ENCODE measurements around the gene SLC4A4.

SLC4A4 gene

DNA sequence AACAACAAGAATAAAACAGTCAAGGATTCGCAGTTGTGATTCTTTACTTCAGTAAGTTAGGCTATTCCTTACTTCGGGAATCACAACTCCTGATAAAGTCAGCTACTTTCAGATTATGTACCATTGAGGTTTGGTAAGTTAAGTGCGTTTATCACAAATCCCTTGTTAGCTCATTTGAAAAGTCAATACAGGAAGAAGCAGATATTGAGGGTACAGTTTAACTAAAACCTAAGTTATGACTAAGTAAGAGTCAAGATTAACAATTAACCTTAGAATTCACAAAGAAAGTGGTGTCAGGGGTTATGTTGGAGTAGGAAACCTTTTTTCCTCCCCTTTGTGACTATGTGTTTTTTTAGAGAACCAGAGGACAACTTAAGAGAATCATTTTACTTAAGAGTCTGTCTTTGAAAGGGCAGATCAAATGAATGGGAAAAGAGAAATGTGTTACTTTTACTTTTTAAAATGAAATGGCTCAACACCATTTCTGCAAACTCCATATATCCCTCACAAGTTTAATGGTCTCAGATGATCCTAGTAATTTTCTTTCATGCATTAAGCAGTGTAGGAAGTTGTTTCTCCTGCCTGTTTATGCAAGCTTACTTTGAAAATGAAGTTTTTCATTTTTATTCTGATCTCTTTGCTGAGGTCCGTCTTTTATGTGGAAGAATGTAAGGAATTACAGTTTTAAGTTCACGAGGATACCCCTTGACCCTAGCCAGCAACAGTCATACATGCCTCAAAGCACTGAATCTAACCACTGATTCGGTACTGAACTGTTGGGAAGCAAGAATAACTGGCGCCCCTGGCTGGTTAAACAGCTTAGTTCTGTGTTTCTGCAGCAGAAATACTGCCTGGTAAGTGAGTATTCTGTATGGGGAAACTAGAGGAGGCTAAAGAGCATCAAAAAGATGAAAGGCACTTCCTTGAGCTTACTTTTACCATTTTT is 211.7 kb downstream of the SLC4A4 start:
- DNase-seq: no peak

DNA sequence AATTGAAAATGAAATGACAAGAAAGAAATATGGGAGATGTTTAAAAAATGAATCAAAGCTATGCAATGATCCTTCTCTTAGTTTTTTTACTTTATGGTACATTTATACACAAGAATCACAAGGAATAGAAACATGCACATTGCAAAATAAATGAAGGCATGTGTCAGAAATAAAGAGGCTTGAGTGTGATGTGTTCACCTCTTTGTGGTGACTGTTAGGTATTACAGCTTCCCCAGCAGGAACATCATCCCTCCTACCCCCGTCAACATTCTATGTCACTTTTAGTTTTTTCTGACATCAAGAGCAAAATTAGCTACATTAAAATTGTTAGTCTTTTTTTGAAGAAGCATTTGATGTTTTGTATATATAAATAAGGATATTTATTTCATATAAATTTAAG is 214.8 kb downstream of the SLC4A4 start:
- DNase-seq: peak; percentile 34

DNA sequence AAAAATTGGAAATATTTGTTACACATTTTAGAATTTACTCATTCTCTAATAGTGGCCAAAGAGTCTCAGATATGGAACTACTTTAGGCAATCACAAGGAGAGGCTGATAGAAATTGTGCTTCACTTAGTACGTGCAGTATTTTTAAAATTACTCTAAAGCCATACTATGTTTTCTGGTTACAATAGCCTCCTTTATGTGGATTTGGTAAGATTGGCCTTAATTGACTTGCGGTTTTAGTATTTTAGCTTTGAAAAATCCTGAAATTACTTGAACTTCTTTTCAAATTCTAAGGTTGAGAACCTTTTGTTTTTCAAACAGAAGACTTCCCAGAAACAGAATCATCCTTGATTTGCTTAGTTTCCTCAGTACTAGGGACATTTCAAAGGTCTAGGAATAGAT is 215.2 kb downstream of the SLC4A4 start:
- peak; percentile 12 for DNase-seq

DNA sequence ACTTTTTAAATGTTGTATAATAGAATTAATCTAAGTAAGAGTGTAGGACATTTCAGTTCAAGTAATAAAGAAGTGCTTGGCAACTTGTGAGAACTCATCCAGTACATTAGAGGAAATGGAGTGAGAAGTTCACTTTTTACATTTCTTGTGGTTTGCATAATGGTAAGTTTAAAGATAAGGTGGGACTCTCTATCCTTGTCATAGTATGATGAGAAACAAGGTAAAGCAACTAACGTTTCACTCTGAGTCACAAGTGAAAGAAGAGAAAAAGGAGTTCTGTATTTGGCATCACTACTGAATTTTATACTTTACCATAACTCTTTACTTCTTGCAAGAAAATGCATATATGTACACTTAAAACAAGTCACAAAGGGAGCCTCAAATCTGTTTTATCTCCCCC is 219.4 kb downstream of the SLC4A4 start:
- no peak for DNase-seq

DNA sequence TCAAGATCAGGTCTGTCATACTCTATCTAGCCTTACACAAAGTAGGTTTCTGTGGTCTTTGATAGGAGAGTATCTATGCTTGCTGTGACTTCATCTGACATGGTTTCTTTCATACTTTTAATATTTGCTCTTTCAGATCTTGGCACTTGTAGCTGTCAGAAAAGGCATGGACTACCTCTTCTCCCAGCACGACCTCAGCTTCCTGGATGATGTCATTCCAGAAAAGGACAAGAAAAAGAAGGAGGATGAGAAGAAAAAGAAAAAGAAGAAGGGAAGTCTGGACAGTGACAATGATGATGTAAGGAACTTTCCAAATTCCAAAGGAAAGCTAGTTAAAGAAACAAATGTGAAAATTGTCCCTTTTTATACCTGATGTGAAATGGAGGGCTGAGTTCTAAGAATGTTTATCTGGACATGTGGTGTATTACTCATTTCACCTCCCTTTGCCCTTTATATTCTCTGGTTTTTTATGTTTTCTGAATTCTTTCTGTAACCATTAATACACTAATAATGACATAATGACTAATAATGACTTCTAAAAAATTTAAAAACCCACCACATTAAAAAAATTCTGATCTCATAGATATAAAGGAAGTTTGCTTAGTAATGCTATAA is 221.2 kb downstream of the SLC4A4 start:
- DNase-seq: no peak

DNA sequence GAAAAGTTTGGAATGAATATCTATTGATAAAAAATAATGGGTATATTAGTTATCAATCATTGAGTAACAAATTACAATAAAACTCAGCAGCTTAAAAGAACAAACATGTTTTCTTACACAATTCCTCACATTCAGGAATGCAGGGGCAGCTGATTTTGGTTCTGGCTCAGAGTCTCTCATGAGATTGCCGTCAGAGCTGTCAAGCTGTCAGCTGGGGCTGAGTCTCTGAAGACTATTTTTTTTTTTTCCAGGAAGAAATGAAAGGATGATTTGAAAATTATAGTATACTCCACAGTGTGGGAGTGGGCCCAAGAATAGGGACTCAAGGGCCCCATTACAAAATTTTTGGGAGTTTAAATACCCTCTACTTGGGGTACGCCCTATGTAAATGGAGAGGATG is 226.0 kb downstream of the SLC4A4 start:
- DNase-seq: no peak

DNA sequence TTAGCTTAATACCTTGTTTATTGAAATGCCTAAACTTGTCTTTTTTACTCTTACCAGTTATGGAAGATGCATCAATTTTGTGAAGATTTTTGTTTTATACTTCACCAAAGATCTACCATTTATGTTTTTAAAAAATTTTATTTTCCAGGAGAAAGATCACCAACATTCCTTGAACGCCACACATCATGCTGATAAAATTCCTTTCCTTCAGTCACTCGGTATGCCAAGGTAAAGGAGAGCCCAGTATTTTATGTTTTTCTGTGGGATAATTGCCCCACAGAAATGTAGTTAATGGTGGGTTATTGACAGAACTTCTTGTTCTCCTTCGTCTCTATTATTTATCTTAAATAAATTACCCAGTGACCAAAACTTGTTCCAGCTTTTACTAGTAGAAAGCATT is 228.0 kb downstream of the SLC4A4 start:
- DNase-seq: no peak

DNA sequence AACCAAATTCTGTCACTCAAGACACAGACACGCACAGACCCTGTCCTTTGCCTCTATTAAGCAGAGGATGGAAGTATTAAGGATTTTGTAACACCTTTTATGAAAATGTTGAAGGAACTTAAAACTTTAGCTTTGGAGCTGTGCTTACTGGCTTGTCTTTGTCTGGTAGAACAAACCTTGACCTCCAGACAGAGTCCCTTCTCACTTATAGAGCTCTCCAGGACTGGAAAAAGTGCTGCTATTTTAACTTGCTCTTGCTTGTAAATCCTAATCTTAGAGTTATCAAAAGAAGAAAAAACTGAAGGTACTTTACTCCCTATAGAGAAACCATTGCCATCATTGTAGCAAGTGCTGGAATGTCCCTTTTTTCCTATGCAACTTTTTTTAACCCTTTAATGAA is 229.3 kb downstream of the SLC4A4 start:
- DNase-seq: no peak

DNA sequence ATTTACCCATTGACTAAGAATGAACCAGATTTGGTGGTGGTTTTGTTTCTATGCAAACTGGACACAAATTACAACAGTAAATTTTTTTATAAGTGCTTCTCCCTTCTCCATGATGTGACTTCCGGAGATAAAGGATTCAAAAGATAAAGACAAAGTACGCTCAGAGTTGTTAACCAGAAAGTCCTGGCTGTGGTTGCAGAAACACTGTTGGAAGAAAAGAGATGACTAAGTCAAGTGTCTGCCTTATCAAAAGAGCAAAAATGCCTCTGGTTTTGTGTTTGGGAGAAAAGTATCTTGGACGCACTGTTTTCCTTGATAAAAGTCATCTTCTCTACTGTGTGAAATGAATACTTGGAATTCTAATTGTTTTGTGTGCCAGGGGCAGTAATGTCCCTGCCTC is 231.7 kb downstream of the SLC4A4 start:
- DNase-seq: no peak

DNA sequence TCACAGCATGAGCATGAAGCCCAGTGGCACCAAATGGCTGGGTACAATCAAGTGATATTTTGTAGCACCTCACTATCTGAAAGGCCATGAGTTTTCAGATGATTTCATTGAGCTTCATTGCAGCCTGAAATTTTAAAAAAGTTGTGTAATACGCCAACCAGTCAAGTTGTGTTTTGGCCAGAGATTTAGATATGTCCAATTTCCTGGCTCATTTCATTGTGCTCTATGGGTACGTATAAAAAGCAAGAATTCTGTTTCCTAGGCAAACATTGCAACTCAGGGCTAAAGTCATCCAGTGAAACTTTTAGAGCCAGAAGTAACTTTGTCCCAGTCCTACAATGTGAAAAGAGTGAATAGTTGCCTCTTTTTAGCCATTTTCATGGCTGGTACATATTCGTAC is 232.5 kb downstream of the SLC4A4 start:
- no peak for DNase-seq

DNA sequence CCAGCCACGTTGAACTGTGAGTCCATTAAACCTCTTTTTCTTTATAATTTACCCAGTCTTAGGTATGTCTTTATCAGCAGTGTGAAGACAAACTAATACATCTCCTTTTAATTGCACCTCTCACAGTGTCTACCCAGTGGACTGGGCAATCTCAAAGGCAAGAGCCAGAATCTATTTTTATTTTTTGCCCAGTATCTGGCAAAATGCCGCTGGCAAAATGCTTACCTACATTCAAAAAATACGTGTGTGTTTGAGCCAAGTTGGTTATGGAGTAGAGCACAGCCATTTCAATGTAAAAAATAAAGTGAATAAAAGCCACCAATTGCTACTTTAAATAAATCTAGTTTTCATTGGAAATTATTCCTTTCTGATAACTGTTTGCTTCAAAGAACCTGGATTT is 245.2 kb downstream of the SLC4A4 start:
- DNase-seq: no peak

DNA sequence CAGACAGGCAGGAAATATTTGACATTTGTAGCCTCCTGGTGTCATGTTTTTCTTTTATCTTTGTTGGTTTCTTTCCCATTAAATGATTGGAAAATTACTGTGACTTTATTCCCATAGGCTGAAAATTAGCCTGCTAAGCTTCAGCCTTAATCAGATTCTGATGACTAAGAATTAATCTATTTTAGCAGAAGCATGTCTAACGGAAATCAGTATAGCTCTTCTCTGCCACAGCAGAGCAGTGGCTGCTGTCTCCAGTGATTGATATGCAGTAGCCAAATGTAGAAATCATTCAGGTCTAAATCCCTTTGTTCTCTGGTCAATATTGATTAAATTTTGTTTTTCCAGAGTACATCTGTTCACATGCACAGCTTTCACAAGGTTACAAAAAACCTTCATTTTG is 245.8 kb downstream of the SLC4A4 start:
- DNase-seq: no peak

DNA sequence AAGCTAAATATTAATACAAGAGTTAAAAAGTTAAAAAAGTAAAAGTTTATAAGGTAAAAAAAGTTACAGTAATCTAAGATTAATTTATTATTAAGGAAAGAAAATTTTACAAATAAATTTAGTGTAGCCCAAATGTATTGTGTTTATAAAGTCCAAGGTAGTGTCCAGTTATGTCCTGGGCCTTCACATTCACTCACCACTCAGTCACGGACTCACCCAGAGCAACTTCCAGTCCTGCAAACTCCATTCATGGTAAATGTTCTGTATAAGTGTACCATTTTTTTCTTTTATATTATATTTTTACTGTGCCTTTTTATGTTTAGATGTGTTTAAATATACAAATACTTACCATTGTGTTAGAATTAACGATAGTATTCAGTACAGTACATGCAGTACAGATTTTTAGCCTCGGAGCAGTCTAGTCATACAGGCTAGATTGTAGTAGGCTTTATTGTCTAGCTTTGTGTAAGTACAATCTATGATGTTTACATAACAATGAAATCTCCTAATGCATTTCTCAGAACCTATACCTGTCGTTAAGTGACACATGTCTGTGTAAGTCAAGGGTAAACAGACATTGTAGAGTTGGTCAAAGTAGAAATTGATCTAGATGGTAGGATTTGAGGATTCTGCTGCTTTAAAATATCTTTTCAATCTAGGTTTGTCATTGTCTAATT is 247.4 kb downstream of the SLC4A4 start:
- no peak for DNase-seq

DNA sequence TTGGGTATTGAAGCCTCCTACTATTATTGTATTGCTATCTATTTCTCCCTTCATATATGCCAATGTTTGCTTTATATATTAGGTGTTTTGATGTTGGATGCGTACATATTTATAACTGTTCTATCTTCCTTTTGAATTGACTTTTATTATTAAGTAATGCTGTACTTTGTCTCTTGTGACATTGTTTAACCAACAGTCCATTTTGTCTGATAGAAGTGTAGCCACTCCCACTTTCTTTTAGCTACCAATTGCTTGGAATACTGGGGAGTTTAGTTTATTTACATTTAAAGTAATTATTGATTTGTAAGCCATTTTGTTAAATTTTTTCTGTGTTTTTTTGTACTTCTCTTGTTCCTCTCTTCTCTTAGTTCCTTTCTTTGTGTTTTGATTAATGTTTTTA is 249.2 kb downstream of the SLC4A4 start:
- DNase-seq: no peak

DNA sequence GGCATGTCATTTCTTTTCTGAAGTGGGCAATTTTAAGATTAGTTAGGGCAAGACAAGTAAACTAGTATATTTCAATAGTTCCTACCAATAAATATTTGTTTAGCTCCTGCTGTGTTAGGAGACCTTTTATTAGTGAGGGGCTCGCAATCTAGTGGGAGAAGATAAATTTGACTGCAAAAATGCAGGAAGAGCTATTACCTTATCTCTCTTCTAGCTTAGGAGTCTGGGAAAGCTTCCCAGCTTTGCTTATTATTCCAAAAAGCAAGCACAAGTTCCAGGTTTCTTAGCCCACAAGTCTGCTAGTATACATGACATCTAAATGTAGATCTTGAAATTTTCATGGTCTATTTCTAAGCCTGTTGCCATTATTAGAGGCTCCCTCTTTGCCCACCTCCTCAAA is 254.0 kb downstream of the SLC4A4 start:
- no peak for DNase-seq

DNA sequence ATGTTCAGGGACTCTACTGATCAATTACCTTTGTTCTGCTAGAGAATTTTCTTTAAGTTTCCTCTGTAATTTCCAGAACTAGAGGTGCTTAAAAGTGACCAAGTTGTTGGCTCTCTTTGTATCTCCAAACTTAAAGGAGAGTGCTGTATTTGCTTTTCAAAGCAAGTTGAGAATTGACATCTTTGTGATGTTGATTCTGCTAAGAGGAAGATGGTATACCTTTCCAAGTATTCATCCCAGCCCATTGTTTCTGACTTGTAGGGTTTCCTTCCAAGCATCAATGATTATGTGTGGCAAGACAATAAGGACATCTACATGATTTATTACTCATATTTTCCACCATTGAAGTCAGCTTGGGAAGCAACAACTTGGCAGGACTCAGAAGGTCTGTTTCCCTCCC is 254.5 kb downstream of the SLC4A4 start:
- no peak for DNase-seq

DNA sequence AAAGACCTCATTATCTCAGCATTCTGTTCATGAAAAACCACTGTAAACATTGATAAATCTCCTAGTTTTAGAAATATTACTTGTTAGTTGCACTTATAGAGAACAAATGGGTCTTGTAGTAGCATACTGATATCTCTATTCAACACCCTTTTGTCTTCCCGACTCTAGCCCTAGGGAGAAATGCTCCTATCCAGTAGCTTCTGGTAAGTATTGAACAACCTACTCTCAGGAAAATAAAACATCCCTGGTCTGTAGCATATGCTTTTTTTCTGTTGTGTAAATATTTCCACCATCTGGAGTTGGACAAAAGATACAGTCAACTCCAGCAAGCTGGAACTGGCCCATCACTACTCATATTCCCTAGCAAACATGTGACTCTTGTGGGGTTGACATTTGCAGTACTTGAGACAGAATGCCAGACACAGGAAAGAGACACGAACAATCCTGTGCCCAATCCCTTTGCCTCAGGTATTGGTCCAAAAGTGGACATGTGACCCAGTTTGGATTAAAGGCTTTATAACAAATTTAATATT is 256.8 kb downstream of the SLC4A4 start:
- no peak for DNase-seq

DNA sequence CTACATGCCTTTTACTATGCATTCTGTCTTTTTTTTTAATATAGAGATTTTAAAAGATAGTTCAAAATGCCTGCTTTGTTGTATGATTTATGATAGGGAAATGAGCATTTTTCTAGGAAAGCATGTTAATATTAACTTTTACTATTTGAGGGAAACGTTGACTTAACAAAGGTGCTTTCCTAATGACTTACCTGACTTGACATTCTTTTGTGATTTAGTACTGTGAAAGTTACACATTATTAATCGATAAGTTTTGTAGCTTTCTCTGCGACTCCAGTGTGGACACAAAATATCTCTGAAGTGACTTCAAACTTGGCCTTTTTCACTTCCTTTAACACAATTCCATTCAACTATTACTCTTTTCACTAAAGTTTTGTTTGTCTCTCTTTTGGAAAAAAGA is 260.8 kb downstream of the SLC4A4 start:
- no peak for DNase-seq

DNA sequence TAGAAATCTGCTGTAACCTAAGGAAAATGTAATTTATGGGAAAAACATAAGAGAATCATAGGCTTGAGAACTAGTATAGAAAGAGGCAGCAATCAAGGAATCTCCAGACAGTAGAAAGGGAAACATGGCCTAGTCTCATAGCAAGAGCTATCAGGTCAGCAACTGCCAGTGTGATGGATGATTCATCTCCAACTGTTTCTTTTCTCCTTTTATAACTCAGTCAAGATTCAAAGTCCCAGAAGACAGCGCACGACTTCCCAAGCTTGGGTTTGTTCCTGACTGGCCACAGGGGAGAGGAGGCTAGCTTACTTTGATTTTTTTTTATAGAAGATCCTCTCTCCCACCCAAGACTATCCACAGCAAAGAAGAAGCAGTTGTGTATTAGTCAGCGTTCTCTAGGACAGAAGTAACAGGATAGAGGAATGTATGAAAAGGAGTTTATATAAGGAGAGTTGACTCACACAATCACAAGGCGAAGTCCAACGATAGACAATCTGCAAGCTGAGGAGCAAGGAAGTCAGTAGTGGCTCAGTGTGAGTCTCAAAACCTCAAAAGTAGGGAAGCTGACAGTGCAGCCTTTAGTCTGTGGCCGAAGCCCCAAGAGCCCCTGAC is 263.6 kb downstream of the SLC4A4 start:
- no peak for DNase-seq

DNA sequence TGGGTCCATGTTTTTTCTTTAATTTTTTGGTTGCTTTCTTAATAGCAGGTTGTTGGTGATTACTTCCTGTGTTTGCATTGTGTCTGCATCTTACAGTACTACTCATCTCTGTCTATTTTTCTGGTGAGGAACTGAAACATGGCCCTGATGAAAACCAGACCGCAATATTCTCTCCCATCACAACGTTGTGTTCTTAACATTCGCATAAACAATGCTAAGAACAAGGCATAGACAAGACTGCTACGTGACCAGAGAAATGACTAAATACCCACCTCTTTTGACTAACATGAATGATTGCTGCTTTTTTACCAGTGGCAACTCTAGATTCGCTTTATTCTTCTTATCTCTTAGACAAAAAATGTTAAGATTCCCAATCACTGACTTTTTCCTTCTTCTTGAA is 266.0 kb downstream of the SLC4A4 start:
- DNase-seq: no peak

DNA sequence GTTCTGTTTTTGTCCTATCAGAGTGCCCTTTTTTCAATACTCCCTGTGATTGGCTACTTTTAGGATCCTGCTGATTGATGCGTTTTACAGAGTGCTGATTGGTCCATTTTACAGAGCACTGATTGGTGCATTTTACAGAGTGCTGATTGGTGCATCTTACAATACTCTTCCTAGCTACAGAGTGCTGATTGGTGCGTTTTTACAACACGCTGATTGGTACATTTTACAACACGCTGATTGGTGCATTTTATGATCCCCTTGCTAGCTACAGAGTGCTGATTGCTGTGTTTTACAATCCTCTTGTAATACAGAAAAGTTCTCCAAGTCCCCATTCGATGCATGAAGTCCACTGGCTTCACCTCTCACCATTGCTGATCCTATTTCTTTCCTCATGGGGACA is 268.3 kb downstream of the SLC4A4 start:
- no peak for DNase-seq

DNA sequence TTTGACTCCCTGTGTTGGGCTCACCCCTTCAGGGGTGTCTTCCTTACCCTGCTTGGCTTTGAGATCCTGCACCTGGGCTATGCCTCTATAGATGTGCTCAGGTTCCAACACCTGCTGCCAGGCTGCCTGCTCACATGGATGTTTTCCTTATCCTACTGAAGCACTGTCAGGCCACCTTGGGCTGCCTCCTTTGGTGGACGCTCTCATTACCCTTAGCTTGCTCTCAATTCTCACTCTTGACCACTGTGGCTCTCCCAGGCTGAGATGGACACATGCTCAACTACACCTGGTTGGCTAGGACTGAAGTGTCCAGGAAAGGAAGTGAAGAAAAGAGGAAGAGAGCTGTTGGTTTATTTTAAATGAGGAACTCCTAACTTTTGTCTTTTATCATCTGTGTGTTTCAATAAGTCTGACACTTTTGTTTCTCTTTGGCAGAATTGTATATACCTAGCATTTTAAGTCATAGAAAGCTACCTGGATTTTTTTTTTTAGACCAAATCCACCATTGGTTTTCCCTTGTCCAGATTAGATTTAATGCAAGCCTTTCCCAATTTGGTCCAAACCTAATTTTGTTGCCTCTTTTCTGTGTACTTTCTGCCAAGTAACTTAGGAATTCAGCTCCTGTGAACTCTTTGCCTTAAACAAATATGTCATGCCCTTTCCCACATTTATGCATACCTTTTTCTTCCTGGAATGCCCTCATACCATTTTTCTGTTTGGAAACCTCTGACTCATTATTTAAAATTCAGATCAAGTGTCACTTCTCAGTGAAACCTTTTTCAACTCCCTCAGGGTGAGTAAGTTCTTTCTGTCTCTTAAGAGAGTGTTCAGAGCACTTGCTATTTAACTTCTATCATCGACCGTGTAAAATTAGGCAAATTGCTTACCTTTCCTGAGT is 269.2 kb downstream of the SLC4A4 start:
- no peak for DNase-seq
